IPS-NIHi7 (cell line): ENCODE measurements around the gene LCN12.

Source experiments
- DNase-seq: peaks from one replicate; pipeline ENCODE4 v3.0.0; 2012; ENCODE audit warnings: mixed read lengths; ENCODE audit errors: extremely low spot score

LCN12 gene, protein sequence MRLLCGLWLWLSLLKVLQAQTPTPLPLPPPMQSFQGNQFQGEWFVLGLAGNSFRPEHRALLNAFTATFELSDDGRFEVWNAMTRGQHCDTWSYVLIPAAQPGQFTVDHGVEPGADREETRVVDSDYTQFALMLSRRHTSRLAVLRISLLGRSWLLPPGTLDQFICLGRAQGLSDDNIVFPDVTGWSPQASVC

DNA sequence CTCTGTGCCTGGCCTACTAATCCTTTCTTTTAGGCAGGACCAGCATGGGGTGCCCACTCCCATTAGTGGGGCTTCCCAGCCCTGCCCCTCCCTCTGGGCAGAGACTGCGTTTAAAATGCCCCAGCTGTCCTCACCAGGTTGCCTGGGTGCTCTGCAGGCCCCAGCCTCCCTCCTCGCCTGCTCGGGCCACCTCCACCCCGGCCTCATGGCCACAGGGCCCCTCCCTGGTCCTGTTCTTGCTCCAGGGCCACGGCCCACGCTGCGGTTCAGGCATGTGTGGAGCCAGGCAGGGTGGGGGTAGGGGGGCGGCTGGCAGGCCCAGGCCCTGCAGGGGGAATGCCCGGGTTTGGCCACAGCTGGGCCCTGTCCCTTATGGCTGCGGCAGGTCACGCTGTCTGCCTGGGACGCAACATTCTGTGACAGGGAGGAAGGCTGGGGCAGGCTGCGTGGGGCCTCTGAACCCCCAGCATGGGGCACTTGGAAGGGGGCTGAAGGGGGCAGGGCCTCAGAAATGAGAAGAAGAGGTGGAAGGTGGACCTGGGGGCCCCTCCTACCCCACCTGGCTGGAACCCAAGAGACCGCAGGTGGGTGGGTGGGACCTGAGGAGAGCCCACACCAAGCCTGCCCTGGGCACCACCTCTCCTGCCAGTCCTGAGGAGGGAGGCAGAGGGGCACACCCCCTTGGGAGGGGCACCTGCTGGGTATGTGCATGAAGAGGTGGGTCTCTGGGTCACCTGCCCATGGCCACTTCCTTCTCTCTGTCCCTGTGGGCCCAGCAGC, at the start of gene LCN12:
LCN12 (plus strand) TSS at position 733 of the 780 bp plus-strand sequence. CDS start 55 bp downstream, outside the sequence.
- DNase-seq: no peak

DNA sequence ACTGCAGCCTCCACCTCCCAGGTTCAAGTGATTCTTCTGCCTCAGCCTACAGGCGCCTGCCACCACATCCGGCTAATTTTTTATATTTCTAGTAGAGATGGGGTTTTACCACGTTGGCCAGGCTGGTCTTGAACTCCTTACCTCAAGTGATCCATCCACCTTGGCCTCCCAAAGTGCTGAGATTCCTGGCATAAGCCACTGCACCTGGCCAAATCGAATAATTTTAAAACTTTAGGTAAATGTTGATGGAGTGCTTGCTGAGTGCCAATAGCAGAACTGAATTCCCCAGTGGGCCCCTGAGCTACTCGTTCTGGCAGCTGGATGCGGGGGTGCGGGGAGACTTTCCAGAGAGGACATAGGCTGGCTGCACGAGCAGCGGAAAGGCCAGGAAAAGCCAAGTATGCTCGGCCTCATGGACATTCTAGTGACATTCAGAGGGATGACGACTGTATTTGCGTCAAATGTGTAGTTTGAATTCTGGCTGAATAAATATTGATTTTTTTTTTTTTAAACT, 49.0 kb upstream of the LCN12 start:
- no peak for DNase-seq

DNA sequence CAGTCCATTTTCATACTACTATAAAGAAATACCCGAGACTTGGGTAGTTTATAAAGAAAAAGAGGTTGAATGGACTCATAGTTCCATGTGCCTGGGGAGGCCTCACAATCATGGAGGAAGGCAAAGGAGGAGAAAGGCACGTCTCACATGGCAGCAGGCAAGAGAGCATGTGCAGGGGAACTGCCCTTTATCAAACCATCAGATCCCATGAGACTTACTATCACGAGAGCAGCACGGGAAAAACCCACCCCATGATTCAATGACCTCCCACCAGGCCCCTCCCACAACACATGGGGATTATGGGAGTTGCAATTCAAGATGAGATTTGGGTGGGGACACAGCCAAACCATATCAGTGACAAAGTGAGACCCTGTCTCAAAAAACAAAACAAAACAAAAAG, 45.8 kb upstream of the LCN12 start:
- DNase-seq: no peak

DNA sequence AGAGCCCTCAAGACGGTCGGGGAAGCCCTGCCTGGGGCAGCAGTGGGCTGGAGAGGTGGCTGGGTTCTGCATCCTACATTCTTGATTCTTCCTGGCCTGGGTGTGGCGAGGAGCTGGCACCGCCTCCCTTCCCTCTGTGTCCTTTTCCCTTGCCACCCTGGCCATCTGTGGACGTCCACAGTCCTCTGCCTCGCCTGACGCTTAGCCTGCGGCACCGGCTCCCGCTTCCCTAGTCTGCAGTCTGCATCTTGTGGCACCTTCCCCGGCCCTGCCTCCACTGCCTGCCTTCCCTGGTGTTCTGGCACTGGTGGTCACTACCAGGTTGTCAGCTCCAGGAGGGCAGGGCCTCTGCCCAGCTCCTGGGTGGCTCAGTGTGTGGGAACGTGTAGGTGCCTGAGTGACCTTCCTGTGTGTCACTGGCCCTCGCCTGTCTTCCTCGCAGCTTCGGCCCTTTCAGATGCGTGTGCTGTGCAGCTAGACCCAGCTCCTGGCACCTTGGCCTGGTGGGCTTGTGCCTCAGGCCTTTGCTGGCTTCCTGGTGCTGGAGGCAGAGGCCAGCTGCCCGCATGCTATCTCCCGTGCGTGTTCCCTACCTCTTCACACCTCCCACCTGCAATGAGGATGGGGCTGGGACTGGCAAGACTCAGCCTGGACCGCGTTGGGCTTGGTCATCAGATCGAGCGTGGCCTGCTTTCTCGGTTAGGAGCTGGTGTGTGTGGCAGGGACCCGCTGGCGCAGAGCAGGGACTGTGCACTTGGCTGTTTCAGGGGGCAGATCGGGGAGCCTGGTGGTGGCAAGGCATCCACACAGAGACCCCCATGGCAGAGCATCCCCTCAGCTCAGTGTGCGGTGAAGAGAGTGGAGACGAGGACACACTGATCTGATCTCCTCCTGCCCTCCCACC, 44.8 kb upstream of the LCN12 start:
- DNase-seq: no peak

DNA sequence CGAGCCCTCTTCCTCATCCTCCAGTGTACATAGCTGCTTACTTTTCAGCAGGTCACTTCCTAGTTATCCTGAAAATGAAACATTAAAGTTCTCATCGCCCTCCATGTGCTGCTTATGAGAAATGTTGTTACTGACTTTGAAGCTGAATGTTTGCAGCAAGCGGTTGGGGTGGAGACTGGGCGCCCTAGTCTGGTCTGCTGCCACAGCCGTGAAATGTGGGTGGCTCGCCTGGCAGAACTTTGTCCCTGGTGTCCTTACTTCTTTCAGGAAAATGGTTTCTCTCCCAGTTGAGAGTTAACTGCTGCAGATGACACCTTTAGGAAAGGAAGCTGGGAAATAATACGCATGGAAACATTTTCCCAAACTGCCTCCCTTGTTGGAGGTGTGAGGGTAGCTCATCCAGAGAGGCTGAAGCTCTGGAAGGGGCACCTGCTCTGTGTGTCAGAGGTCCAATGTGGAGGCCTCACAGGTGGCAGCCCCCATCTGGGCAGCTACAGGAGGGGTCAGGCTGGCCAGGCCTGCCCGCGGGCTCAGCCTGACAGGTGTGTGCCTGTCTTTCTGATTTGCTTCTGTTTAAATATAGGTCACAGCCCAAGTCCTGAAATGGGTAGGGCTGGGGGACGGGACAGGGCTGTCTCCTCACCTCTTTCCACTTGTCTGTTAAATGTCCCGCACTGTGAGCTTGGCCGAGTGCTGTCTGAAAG, 41.7 kb upstream of the LCN12 start:
- DNase-seq: no peak

DNA sequence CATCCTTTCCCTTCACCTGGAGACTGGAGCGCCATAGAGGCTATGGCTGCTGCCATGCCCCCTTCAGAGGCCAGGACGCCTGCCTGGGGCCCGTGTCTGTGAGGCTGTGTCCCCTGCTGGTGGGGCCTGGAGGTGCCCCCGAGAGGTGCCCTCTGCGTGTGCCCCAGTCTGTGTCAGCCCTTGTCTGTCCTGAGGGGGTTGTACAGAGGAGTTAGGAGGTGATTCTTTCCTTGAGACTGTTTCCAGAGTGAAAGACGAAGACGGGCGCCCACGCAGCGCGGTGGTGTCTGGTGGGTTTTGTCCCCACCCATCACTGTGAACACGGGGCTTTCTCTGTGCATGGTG, 41.2 kb upstream of the LCN12 start:
- DNase-seq: no peak

DNA sequence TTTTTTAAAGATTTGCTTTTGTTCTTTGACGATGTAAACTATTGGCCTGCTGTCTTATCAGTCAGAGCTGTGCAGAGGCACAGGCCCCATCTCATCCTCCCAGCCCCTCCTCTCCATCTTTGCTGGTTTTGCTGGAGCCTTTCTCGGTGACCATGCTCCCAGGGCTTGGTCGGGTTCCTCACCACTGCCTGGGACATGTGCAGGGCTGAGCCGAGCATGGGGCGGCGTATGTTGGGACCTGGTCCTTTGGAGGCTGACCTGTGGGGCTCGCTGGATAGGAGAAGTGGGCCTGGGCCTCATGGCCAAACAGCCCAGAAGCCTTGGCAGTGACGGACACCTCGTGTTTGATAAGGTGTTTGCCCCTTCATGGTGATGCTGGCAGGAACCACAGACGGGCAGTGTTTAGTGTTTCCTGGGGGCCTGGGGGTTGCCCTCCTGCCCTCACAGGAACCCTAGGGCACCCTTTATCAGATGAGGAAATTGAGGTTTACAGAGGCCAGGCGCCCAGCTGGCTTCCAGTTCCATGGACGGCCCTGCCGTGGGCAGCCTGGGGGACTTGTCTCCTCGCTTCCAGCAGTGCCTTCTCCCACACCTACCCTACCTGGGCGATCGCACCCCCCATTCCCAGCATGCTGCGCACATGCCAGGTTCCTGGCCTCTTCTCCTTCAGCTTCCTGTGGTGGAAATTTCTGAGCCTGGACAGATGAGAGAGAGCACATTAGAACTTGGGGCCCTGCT, 38.2 kb upstream of the LCN12 start:
- no peak for DNase-seq

DNA sequence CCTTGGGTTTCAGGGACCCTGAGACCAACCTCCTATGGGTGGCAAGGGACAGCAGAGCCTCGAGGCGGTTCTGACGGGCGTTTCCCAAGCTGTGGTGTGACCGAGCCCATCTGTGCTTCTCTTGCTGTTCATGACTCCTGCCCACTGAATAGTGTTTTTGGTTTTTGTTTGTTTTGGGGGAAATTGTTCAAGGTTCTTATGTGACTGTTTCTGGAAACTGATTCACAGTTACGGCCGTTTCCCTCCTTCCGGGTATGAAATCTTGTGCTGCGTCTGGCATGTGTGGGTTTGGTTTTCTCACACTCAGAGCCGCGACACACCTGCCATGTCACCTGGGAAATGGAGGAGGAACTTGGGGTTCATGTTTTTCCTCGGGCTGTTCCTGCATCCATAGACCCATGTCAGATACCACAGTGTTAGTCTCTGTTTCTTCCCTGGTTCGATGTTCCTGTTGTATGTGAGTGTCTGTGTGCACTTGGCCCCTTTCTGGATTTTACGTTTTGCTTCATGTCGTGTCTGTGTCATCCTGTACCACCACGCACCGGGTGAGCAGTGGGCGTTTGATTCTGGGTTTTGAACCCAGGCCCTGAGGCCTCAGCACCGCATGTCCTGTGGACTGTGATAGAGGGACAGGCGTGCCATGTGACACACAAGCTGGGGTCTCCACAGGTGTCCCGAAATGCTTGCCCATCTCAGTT, 36.3 kb upstream of the LCN12 start:
- no peak for DNase-seq

DNA sequence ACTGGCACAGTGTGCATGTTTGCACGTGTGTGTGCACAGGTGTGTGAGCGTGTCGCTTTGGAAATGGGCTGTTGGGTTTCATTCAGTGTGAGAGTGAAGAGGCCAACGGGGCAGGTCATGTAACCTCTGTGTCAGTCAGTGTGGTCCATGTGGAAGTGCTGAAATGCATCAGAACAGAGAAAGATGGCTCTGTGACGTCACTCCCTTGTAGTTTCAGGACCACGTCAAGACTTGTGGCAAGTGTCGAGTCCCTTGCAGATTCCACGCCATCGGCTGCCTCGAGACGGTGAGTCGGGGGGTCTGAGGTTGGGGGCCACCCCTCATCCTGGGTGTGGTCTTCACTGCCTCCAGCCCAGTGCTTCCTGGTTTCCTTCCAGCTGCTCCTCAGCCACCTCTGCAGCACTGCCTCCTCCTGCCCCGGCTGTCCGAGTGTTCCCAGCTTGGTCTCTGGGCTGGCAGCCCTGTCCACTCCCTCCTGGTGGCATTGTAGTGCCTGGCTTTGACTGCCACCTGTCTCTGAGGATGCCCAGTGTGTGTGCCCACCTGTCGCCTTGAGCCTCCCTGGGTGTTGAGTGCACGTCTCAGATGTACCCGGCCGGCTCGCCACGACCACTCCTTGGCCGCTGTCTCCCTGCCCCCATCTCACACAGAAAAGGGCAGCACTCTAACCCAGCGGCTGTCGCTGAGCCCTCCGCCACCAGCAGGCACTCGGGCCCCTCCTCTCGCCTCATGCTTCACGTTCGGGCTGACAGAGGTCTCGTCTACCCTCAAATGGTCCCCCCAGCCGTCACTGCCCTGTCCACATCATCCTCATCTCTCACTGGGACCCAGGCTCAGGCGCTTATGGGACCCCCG, 35.5 kb upstream of the LCN12 start:
- DNase-seq: no peak

DNA sequence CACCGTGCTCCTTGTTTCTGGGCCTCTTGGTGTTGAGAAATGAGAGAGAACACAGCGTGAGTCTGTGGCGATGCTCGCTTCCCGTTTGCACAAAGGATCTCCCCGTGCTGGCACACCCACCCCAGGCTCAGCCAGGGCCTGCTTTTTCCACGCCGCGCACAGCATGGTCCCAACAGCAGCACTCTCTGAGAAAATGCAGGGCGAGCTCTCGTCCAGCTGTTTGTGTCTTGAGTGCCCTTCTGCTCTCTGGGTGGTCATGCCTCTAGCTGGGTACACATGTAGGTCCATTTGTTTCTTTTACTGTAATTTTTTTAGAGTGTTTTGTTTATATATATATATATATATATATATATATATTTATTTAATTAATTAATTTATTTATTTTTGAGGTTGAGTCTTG, 34.2 kb upstream of the LCN12 start:
- no peak for DNase-seq

DNA sequence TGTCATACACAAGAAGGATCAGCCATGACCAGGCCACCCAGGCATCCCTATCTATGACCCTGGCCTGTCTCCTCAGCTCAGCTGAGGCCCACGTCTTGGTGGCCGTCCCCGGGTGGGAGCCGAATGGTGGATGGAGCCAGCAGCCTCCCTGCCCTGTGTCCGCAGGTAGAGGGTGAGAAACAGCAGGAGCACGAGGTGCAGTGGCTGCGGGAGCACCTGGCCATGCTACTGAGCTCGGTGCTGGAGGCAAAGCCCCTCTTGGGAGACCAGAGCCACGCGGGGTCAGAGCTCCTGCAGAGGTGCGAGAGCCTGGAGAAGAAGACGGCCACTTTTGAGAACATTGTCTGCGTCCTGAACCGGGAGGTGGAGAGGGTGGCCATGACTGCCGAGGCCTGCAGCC, 32.0 kb upstream of the LCN12 start:
- no peak for DNase-seq

DNA sequence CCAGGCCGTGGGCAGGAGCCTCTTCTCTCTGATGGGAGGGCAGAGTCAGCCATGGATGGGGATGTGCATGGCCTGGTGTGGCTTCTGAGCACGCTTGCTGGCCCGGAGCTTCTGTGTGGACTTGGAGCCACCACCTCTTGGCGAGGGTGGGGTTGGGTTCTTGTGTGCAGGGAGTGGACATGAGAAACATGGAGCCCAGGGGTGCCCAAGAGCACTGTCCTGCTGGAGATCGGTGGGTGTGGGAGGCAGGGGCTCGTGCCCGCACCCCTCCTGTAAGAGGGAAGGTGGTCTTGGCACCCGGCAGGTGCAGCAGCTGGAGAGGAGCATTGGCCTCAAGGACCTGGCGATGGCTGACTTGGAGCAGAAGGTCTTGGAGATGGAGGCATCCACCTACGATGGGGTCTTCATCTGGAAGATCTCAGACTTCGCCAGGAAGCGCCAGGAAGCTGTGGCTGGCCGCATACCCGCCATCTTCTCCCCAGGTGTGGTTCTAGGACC, 31.3 kb upstream of the LCN12 start:
- no peak for DNase-seq

DNA sequence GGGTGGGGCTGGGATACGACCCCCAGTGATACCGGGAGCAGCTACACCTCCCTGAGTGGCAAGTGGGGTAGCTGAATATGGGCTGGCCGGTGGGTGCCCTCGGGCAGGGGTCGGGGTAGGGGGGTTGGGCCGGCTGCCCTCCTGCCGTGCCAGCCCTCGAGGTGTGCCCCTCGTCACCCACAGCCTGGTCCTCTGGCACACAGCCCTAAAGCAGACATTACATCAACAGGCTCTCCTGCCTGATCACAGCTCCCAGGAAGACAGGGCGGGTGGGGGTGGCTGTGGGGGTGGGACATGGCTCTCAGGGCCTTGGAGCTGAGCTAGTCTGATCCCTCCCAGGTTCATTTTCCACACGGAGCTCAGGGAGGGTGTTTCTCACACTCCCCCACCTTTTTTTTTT, 30.8 kb upstream of the LCN12 start:
- DNase-seq: no peak

DNA sequence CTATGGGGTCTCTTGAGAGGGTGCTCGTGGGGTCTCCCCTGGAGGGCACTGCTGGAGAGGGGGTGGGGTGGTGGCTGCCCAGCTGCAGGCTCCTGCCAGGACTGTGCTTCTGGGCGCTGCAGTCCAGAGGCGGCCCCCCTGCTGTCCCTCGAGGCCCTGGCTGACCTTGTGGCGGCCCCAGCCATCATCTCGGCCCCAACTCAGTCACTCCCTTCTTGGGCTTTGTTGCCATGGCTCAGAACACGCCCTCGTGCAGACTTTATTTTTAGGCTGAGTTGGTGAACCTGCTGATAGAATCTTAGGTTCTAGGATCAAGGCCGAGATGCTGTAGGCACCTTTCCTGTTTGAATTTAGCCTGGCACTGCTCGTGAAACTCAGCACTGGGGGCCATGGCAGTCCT, 30.4 kb upstream of the LCN12 start:
- DNase-seq: no peak

DNA sequence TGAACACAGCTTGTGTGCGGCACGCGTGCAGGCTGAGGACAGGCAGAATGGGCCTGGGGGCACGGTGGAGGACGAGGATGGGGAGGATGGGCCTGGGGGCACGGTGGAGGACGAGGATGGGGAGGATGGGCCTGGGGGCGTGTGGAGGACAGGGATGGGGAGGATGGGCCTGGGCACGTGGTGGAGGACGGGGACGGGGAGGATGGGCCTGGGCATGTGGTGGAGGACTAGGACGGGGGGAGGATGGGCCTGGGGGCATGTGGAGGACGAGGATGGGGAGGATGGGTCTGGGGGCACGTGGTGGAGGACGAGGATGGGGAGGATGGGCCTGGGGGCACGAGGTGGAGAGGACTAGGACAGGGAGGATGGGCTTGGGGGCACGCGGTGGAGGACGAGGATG, 29.5 kb upstream of the LCN12 start:
- DNase-seq: no peak

DNA sequence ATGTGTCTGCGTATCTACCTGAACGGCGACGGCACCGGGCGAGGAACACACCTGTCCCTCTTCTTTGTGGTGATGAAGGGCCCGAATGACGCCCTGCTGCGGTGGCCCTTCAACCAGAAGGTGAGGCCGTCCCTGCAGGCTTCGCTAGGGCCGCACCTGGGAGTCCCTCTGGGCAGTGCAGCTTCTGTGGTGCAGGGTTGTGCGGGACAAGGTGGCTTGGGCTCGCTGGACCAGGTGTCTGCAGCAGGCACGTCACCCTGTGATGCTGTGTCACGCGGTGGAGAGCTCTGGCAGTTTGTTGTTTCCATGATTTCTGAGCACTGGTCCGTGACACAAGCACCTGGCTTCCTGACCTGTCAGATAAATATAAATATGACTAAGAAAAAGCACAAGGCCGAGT, 28.2 kb upstream of the LCN12 start:
- DNase-seq: no peak

DNA sequence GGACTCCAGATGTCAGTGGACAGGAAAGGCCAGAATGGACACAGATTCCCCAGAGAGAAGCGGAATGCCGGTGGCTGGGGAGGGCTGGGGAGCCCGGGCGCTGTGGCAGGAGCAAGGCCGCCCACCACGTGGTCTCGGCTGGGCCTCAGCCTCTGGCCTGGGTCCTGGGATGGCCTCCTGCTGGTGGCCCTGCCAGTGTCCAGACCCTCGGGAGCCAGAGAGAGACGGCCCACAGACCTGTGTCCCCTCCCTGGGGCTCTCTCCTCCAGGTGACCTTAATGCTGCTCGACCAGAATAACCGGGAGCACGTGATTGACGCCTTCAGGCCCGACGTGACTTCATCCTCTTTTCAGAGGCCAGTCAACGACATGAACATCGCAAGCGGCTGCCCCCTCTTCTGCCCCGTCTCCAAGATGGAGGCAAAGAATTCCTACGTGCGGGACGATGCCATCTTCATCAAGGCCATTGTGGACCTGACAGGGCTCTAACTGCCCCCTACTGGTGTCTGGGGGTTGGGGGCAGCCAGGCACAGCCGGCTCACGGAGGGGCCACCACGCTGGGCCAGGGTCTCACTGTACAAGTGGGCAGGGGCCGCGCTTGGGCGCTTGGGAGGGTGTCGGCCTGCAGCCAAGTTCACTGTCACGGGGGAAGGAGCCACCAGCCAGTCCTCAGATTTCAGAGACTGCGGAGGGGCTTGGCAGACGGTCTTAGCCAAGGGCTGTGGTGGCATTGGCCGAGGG, 26.5 kb upstream of the LCN12 start:
- no peak for DNase-seq

DNA sequence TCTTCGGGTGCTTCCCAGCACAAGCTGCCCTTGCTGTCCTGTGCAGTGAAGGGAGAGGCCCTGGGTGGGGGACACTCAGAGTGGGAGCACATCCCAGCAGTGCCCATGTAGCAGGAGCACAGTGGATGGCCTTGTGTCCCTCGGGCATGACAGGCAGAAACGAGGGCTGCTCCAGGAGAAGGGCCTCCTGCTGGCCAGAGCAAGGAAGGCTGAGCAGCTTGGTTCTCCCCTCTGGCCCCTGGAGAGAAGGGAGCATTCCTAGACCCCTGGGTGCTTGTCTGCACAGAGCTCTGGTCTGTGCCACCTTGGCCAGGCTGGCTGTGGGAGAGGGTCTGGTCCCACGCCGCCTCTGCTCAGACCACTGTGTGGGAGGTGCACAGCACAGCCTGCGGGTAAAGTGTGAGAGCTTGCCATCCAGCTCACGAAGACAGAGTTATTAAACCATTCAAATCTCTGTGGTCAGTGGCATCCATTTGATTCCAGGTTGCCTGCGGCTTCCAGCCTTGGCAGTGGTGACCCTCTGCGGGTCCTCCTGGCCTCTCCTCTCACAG, 25.8 kb upstream of the LCN12 start:
- DNase-seq: no peak
